SK-N-SH (cell line): ENCODE data around the gene AP1S1. TPM values are rescaled to one million over a fixed set of nuclear protein-coding genes. Genes with fewer than 3 reads are reported as not detected.

ENCODE experiments used
- CTCF ChIA-PET: fragments of 300-600, 350-600 bp; formaldehyde crosslinking; extraction: SDS; loops from one replicate; lab custom pipeline; 2021; lab: Yijun Ruan, JAX
- POLR2A ChIA-PET: fragments of 350-600 bp; sonication (Branson Sonifier 250); formaldehyde crosslinking; extraction: SDS; loops from one replicate; lab custom pipeline; 2020; ENCODE audit warnings: antibody characterized with exemption, inconsistent platforms; lab: Yijun Ruan, JAX
- DNase-seq: peaks from one replicate; pipeline ENCODE4 v3.0.0; 2012
- H2AFZ ChIP-seq: fragments of 200-600 bp; sonication (generic); 2 replicates; pipeline ENCODE4 v1.8.1; 2016; ENCODE audit warnings: antibody characterized with exemption, mild to moderate bottlenecking, low read depth
- H3F3A ChIP-seq: fragments of 200-600 bp; sonication (generic); replicated peaks from 2 replicates; pipeline ENCODE3; 2016; ENCODE audit warnings: antibody characterized with exemption, mild to moderate bottlenecking; ENCODE audit not compliant: insufficient read depth
- H3K27ac ChIP-seq, 2 experiments: fragments of 200-500 bp in 1 of 2; fragments of 200-600 bp in 1 of 2; sonication (Bioruptor generic) in 1 of 2; sonication (generic), shearing (Covaris generic) in 1 of 2; 2 replicates each; pipeline versions ENCODE4 v1.5.1 to v1.6.1; 2014 to 2016; ENCODE audit warnings: low read depth in 2 of 2, inconsistent platforms in 1 of 2, low read length in 1 of 2, mild to moderate bottlenecking in 1 of 2, mixed read lengths in 1 of 2
- H3K27me3 ChIP-seq: fragments of 200-600 bp; sonication (generic), shearing (Covaris generic); 2 replicates; pipeline ENCODE4 v1.6.1; 2016; ENCODE audit warnings: mixed run types; ENCODE audit not compliant: insufficient read depth
- H3K36me3 ChIP-seq, 2 experiments: fragments of 200-500 bp in 1 of 2; fragments of 200-600 bp in 1 of 2; sonication (Bioruptor generic) in 1 of 2; sonication (generic) in 1 of 2; replicated peaks in 1 of 2; 2 replicates each; pipeline versions ENCODE3 to v1.5.1; 2014 to 2016; ENCODE audit warnings: low read length in 1 of 2, mild to moderate bottlenecking in 1 of 2; ENCODE audit not compliant: insufficient read depth in 2 of 2, control insufficient read depth in 1 of 2
- H3K4me1 ChIP-seq, 2 experiments: fragments of 200-500 bp in 1 of 2; fragments of 200-600 bp in 1 of 2; sonication (Bioruptor generic) in 1 of 2; sonication (generic), shearing (Covaris generic) in 1 of 2; 2 replicates each; pipeline versions ENCODE4 v1.5.1 to v1.6.1; 2014 to 2016; ENCODE audit warnings: low read depth in 1 of 2, low read length in 1 of 2, mixed run types in 1 of 2; ENCODE audit not compliant: insufficient read depth in 2 of 2, control insufficient read depth in 1 of 2
- H3K4me2 ChIP-seq: fragments of 200-600 bp; sonication (generic), shearing (Covaris generic); 2 replicates; pipeline ENCODE4 v1.6.1; 2017; ENCODE audit warnings: mixed run types
- H3K4me3 ChIP-seq, 2 experiments: fragments of 200-500 bp in 1 of 2; fragments of 200-600 bp in 1 of 2; sonication (Bioruptor generic) in 1 of 2; sonication (generic), shearing (Covaris generic) in 1 of 2; 2 replicates each; pipeline versions ENCODE4 v1.5.1 to v1.8.1; 2014 to 2016; ENCODE audit warnings: low read depth in 2 of 2, inconsistent platforms in 1 of 2, low read length in 1 of 2, mild to moderate bottlenecking in 1 of 2, mixed read lengths in 1 of 2, moderate library complexity in 1 of 2
- H3K79me2 ChIP-seq: fragments of 200-600 bp; sonication (generic); 2 replicates; pipeline ENCODE4 v1.8.1; 2017; ENCODE audit warnings: mild to moderate bottlenecking; ENCODE audit not compliant: insufficient read depth
- H3K9ac ChIP-seq: fragments of 200-600 bp; sonication (generic); 2 replicates; pipeline ENCODE4 v1.6.1; 2017; ENCODE audit warnings: mixed run types
- H3K9me2 ChIP-seq: fragments of 200-600 bp; sonication (generic); 2 replicates; pipeline ENCODE4 v1.6.1; 2017; ENCODE audit warnings: mixed run types
- H3K9me3 ChIP-seq: fragments of 200-600 bp; sonication (generic); 2 replicates; pipeline ENCODE4 v1.6.1; 2017; ENCODE audit warnings: mixed run types, mild to moderate bottlenecking, moderate library complexity
- H4K20me1 ChIP-seq: fragments of 200-600 bp; sonication (generic); 2 replicates; pipeline ENCODE4 v1.6.1; 2017; ENCODE audit warnings: mild to moderate bottlenecking, mixed run types; ENCODE audit not compliant: insufficient read depth
- FOSL2 ChIP-seq: IDR thresholded peaks from 2 replicates; pipeline ENCODE4 v1.4.0; 2012; ENCODE audit warnings: low read depth, mild to moderate bottlenecking, moderate library complexity, borderline replicate concordance
- FOXJ3 ChIP-seq: sonication (generic); formaldehyde crosslinking; IDR thresholded peaks from 2 replicates; pipeline ENCODE4 v1.5.1; 2020; ENCODE audit warnings: mild to moderate bottlenecking, missing genetic modification reagents
- IRF3 ChIP-seq: fragments of 150-350 bp; IDR thresholded peaks from 2 replicates; pipeline ENCODE4 v1.6.1; 2016; ENCODE audit warnings: mild to moderate bottlenecking, low read depth, low read length
- MAX ChIP-seq: IDR thresholded peaks from 2 replicates; pipeline ENCODE4 v1.4.0; 2012; ENCODE audit warnings: low read depth
- MXI1 ChIP-seq: IDR thresholded peaks from 2 replicates; pipeline ENCODE4 v1.6.1; 2012; ENCODE audit warnings: mild to moderate bottlenecking, low read depth, low read length, improper control_type of control experiment
- NRF1 ChIP-seq: IDR thresholded peaks from 2 replicates; pipeline ENCODE4 v1.6.1; 2012; ENCODE audit warnings: low read depth, mild to moderate bottlenecking, low read length
- PBX3 ChIP-seq: IDR thresholded peaks from 2 replicates; pipeline ENCODE4; 2012
- REST ChIP-seq: IDR thresholded peaks from 2 replicates; pipeline ENCODE4 v1.6.1; 2012; ENCODE audit warnings: mild to moderate bottlenecking, low read depth, low read length, moderate library complexity
- SIN3A ChIP-seq: IDR thresholded peaks from 2 replicates; pipeline ENCODE4 v1.6.1; 2012; ENCODE audit warnings: low read depth, mild to moderate bottlenecking, low read length, moderate library complexity, borderline replicate concordance
- TAF1 ChIP-seq: IDR thresholded peaks from 2 replicates; pipeline ENCODE4 v1.6.1; 2012; ENCODE audit warnings: low read depth, mild to moderate bottlenecking, low read length, moderate library complexity, borderline replicate concordance
- TCF12 ChIP-seq: IDR thresholded peaks from 2 replicates; pipeline ENCODE4 v1.4.0; 2012
- TEAD4 ChIP-seq: IDR thresholded peaks from 2 replicates; pipeline ENCODE4 v1.4.0; 2012; ENCODE audit warnings: mild to moderate bottlenecking, borderline replicate concordance; ENCODE audit not compliant: insufficient read depth
- YY1 ChIP-seq: IDR thresholded peaks from 2 replicates; pipeline ENCODE4 v1.4.0; 2012; ENCODE audit warnings: low read depth, mild to moderate bottlenecking
- WGBS: methylation state at CpG from one replicate; pipeline ENCODE4 v1.1.6; 2017; ENCODE audit warnings: low lambda C conversion rate; 5-methylcytosine and 5-hydroxymethylcytosine counted together
- polyA plus RNA-seq, 3 experiments: library from polyadenylated mRNA; depleted of rRNA; stranded (reverse); fragments of >200 nt; gene quantifications; 2 replicates each; pipeline ENCODE4 v1.2.3, GENCODE V29; 2012

AP1S1 gene
- polyA plus RNA-seq, 1 of the 3 experiments (the other 2 are of a cell fraction), result 616 TPM

- peaks cover 5 to 9% of the 10 kb centered on the region in 2 experiments for H3K36me3 ChIP-seq
- peak overlapping the region; percentile 20; the same call in 1 of the 2 replicates for H2AFZ ChIP-seq
- peak; percentile 53 for DNase-seq
- H3K9me3 ChIP-seq, result no peaks in the 10 kb centered on the region
- H3K4me3 ChIP-seq, result peak overlapping the region; percentile 56 to 61
- H3F3A ChIP-seq, result peaks cover 49% of the 10 kb centered on the region
- WGBS, result 1% methylated on average over 38 of the region's 38 CpGs
- H3K9ac ChIP-seq, result no peak overlapping the region
- peak overlapping the region in 1 of 2 experiments; percentile 67; a peak in 3 of 4 replicates for H3K27ac ChIP-seq
- H3K79me2 ChIP-seq, result no peaks in the 10 kb centered on the region
- peaks cover 18% of the 10 kb centered on the region for H4K20me1 ChIP-seq
- no peak for TF ChIP-seq IRF3
- TF ChIP-seq FOXJ3 (CRISPR knock-in tag), result 0 out of 2 replicates have a peak, but pooled peaks have one; percentile 33
- peak; percentile 13; the same call in 1 of the 2 replicates for TF ChIP-seq PBX3
- peak; percentile 84 for TF ChIP-seq REST
- no peak for TF ChIP-seq YY1
- no peak for TF ChIP-seq TEAD4
- TF ChIP-seq TAF1, result no peak
- TF ChIP-seq MAX, result no peak
- no peak; the same call in 1 of the 2 replicates for TF ChIP-seq MXI1
- TF ChIP-seq FOSL2, result no peak
- no peak for TF ChIP-seq NRF1
- no peak for TF ChIP-seq TCF12
- peak; percentile 49; the same call in 1 of the 2 replicates for TF ChIP-seq SIN3A
- no peaks in the 10 kb centered on the region for H3K9me2 ChIP-seq
- ChIA-PET POLR2A (interaction anchor here (0.6 to 3.0 kb wide), 22 partner anchors 8 to 1229 kb away, joined by 3 to 43 read pairs (median 8); partner anchors contain the start of genes AP1S1, FIS1, NAT16 and PLOD3), CTCF (interaction anchor here (0.9 to 3.8 kb wide), 11 partner anchors 10 to 271 kb away, joined by 4 to 21 read pairs (median 5); partner anchors contain the start of genes FIS1 and NAT16)
- peak overlapping the region; percentile 98 for H3K4me2 ChIP-seq
- H3K27me3 ChIP-seq, result no peaks in the 10 kb centered on the region; the same call in 1 of the 2 replicates
- H3K4me1 ChIP-seq, result peaks cover 36 to 69% of the 10 kb centered on the region in 2 experiments
These were observed 11.8 kb downstream of the AP1S1 start for GRCh38 chr7:101165958-101166647.
